ENCODE results near the gene CD164L2. TPM values are rescaled to one million over a fixed set of nuclear protein-coding genes. Genes with fewer than 3 reads are reported as not detected.
A peak's percentile ranks its signal among the peaks of the same experiment; 100 is the strongest.
"Not testable (repeated sequence)": the region's sequence is repeated elsewhere in the genome, so short reads cannot be mapped to it uniquely, and the experiment has no call there.

CD164L2 gene
- total RNA-seq, 2 experiments from 2014 or later = not detected

DNA sequence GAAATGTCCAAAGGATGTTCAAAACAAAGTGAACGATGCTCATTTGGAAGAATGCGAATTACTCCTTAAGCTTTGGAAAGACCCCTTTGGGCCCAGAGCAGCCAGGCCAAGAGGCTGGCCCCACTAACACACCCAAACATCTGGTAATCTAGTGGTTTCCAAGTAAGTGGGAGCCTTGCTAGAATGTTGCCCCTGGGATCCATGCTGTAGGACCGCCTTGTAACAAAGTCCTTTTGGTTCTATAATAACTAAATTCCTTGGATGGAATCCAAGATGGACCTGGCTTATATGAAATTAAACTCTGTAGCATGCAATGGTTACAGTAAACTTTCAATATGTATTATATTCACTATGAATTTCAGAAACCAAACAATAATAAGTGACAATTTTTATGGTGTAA is 34.6 kb upstream of the CD164L2 start:
- Mint-ChIP-seq H3K4me1 (ENCODE audit: low read depth) (peaks cover 46% of the 10 kb centered on the region), H3K9me3 (no peaks in the 10 kb centered on the region), H3K36me3 (peaks cover 44% of the 10 kb centered on the region), H3K27ac (peak overlapping the region; percentile 88), H3K27me3 (no peaks in the 10 kb centered on the region), H3K4me3 (no peak overlapping the region)
- intact Hi-C loops (cut with micrococcal nuclease) = loop anchor here (1.0 to 5.0 kb wide), 7 partner anchors 28 to 245 kb away; partner anchors contain the start of genes AHDC1 and WASF2
- no peak for DNase-seq
- POLR2A ChIA-PET = interaction anchor here (0.7 to 1.2 kb wide), 5 partner anchors 13 to 168 kb away, joined by 3 to 5 read pairs (median 3); partner anchors contain the start of gene WASF2
- CTCF ChIA-PET = interaction anchor here (0.6 to 3.9 kb wide), 9 partner anchors 23 to 315 kb away, joined by 3 to 26 read pairs (median 5); no protein-coding TSS in a partner anchor

DNA sequence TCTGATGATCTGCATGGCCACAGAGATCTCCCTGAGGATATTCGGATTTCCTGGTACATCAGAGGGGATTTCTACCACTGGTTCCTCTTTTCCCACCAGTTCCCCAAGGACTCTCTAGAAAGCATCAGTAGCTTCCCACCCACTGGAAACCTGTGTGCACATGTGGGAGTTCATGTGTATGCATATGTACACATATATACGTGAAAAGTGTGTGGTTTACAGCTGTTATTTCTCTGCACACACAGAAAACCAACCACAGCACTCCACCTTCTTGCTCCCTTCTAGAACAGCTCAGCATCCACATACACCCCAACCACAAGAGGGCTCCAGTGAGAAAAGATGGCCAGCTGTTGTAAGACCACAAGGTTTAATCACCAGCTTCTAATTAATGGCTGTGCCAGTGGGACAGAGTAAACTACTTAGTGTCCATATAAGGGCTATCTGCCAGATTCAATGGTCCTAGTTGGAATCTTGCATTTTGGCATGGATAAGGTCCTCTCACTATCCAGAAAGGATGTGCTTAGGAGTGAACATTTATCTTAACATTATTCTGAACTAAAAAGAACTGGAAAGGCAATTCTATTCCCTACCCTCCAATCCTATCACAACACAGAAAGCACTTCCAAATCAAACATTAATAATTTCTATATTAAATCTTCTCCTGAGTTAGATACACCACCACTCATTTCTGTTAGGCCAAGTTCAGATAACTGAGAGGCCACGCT is 33.4 kb upstream of the CD164L2 start:
- no peaks in the 10 kb centered on the region for H3K9me3 Mint-ChIP-seq
- ChIA-PET POLR2A (interaction anchor here (1.1 to 1.4 kb wide), 3 partner anchors 29 to 73 kb away, joined by 4 to 10 read pairs (median 6); partner anchors contain the start of gene WASF2), CTCF (interaction anchor here (0.6 to 3.9 kb wide), 34 partner anchors 11 to 246 kb away, joined by 3 to 57 read pairs (median 5); partner anchors contain the start of genes AHDC1 and WASF2)
- intact Hi-C loops (cut with micrococcal nuclease) = loop anchor here (2.0 to 5.0 kb wide), 3 partner anchors 41 to 246 kb away; partner anchors contain the start of gene AHDC1
- peaks cover 48% of the 10 kb centered on the region for H3K36me3 Mint-ChIP-seq
- H3K27me3 Mint-ChIP-seq = no peaks in the 10 kb centered on the region
- peaks cover 39% of the 10 kb centered on the region for H3K4me1 Mint-ChIP-seq (ENCODE audit: low read depth)
- DNase-seq = peak; percentile 70
- H3K4me3 Mint-ChIP-seq = no peak overlapping the region
- no peak overlapping the region for H3K27ac Mint-ChIP-seq

DNA sequence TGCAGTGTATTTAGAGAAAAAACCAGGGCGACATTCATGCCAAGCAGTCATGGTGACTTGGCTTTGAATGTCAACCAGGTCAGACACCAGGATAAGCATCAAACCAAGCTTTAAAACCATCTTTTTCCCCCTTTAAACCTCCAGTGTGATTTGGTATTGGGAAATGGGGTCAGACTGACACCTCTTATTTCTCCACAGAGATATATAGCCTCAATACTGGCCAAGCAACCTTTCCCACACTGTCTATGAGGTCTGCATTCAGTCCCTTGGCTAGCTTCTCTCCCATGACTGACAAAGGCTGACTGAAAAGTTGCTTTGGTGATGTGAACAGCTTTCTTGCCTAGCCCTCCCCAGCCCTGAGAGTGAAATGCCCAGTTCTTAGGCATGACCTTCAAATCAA is 31.0 kb upstream of the CD164L2 start:
- ChIA-PET POLR2A (no interaction called here), CTCF (interaction anchor here (0.8 to 3.0 kb wide), 7 partner anchors 24 to 249 kb away, joined by 3 to 57 read pairs (median 4); partner anchors contain the start of gene AHDC1)
- DNase-seq = no peak
- intact Hi-C loops (cut with micrococcal nuclease) = no loop called here
- Mint-ChIP-seq H3K4me3 (no peak overlapping the region), H3K36me3 (peaks cover 57% of the 10 kb centered on the region), H3K9me3 (no peaks in the 10 kb centered on the region), H3K27me3 (no peaks in the 10 kb centered on the region), H3K27ac (no peak overlapping the region), H3K4me1 (ENCODE audit: low read depth) (peaks cover 26% of the 10 kb centered on the region)

DNA sequence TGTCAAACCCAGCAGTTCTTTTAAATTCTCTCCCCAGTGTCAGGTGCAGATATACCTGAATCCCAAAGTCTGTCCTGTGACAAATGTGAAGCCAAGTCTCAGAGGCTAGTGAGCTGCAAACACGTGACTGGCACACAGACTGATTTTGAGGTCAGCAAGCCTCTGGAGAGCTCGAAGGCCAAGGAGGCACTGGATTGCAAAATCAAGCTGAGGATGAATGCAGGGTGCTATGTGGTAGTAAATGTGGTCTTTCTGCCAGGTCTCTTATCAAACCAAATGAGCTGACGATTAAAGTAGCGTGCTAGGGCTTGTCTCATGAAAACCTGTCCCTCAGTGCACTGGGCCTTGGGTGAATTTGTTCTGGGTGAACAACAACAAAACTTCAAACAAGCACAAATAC is 29.9 kb upstream of the CD164L2 start:
- H3K4me1 Mint-ChIP-seq (ENCODE audit: low read depth) = peaks cover 15% of the 10 kb centered on the region
- H3K27ac Mint-ChIP-seq = no peak overlapping the region
- no peak overlapping the region for H3K4me3 Mint-ChIP-seq
- peaks cover 55% of the 10 kb centered on the region for H3K36me3 Mint-ChIP-seq
- intact Hi-C loops (cut with micrococcal nuclease) = no loop called here
- no peaks in the 10 kb centered on the region for H3K27me3 Mint-ChIP-seq
- POLR2A ChIA-PET = no interaction called here
- H3K9me3 Mint-ChIP-seq = no peaks in the 10 kb centered on the region
- DNase-seq = no peak
- CTCF ChIA-PET = interaction anchor here (0.9 to 3.0 kb wide), 5 partner anchors 112 to 478 kb away, joined by 3 to 9 read pairs (median 4); no protein-coding TSS in a partner anchor

DNA sequence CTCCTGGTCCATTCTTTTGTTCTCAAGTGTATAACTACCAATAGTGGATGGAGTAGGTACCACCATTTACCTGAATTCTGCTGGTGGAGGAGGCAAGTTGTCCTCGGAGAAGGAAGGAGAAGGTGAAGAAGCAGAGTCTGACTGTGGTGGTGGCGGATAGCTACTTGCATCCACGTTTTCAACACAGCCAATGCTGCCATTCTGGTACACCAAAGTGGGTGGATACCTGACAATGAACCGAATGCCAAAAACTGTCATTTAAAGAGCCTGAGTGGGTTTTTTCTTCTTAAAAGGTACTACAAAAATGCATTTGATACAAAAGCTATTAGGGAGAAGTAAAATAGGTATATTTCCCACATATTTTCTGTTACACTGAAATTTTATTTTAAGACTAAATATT is 29.4 kb upstream of the CD164L2 start:
- ChIA-PET CTCF (interaction anchor here (0.9 to 3.0 kb wide), 6 partner anchors 17 to 479 kb away, joined by 3 to 9 read pairs (median 4); no protein-coding TSS in a partner anchor), POLR2A (no interaction called here)
- Mint-ChIP-seq H3K27ac (no peak overlapping the region), H3K9me3 (no peaks in the 10 kb centered on the region), H3K27me3 (no peaks in the 10 kb centered on the region), H3K4me3 (no peak overlapping the region), H3K4me1 (ENCODE audit: low read depth) (peaks cover 12% of the 10 kb centered on the region), H3K36me3 (peaks cover 56% of the 10 kb centered on the region)
- no peak for DNase-seq
- intact Hi-C loops (cut with micrococcal nuclease) = no loop called here

DNA sequence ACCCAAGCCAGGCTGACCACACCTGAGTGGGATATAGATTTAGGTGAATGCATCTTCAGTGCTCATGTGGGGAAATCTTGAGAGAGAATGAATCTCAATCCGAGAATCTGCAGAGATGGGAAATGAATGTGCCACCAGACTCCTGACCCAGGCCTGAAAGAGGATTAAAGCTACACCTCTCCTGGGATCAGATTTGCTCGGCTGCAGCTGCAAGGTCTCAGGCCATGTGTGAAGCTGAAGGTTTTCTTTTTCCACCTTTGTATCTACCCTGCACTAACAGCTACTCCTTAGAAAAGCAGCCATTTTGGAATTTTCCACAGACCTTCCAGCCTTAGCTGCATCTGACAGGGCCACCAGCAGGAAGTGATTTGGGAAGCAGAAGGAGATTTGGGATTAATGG is 27.6 kb upstream of the CD164L2 start:
- CTCF ChIA-PET = interaction anchor here (1.0 to 1.4 kb wide), 3 partner anchors 15 to 146 kb away, joined by 3 read pairs; no protein-coding TSS in a partner anchor

DNA sequence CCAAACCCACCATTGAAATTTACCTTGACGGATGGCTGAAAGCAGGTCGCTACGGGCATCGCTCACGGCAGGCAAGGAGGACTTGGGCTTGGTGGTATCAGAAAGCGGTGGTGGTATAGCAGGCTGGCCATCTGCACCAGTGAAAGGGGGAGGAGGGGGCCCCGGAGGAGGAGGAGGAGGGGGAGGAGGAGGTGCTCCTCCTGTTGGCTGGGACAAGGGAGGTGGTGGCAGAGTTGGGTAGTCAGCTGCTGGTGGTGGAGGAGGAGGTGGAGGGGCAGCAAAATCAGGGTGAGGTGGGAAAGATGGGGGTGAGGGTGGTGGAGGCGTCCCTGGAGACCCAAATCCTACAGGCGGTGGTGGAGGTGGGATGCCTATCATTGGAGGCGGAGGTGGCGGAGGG is 26.5 kb upstream of the CD164L2 start:
- peaks cover 32% of the 10 kb centered on the region for H3K36me3 Mint-ChIP-seq
- no peaks in the 10 kb centered on the region for H3K27me3 Mint-ChIP-seq
- CTCF ChIA-PET = interaction anchor here (0.7 to 1.0 kb wide), 2 partner anchors 14 to 77 kb away, joined by 3 read pairs; no protein-coding TSS in a partner anchor
- no peaks in the 10 kb centered on the region for H3K9me3 Mint-ChIP-seq
- intact Hi-C loops (cut with micrococcal nuclease) = no loop called here
- POLR2A ChIA-PET = no interaction called here
- no peak for DNase-seq
- H3K4me3 Mint-ChIP-seq = no peak overlapping the region
- H3K27ac Mint-ChIP-seq = no peak overlapping the region
- no peaks in the 10 kb centered on the region for H3K4me1 Mint-ChIP-seq (ENCODE audit: low read depth)

More for the DNA sequence above, 27.6 kb upstream of the CD164L2 start:
- H3K4me3 Mint-ChIP-seq = no peak overlapping the region
- H3K9me3 Mint-ChIP-seq = no peaks in the 10 kb centered on the region
- no peaks in the 10 kb centered on the region for H3K27me3 Mint-ChIP-seq
- POLR2A ChIA-PET = no interaction called here
- no peak for DNase-seq
- no peaks in the 10 kb centered on the region for H3K4me1 Mint-ChIP-seq (ENCODE audit: low read depth)
- H3K36me3 Mint-ChIP-seq = peaks cover 42% of the 10 kb centered on the region
- intact Hi-C loops (cut with micrococcal nuclease) = no loop called here
- peak overlapping the region; percentile 53 for H3K27ac Mint-ChIP-seq

DNA sequence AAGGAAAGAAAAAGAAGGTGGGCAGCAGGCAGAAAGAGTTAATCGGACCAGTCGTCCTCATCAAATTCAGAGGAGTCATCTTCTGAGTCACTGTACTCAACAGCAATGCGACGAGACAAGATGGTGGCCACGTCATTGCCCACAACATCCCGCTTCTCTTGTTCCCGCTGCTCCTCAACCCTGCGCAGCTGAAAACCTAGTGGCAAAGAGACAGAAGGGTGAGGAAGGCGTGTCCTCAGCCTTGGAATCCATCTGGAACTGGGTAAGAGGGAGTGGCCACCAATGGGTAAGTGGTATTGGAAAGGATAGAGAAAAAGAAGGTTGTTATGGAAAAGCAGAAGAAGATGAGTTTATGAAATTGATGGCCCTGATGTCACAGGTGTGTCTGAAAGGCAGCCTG is 25.0 kb upstream of the CD164L2 start:
- POLR2A ChIA-PET = no interaction called here
- Mint-ChIP-seq H3K4me3 (no peak overlapping the region), H3K27me3 (no peaks in the 10 kb centered on the region), H3K9me3 (no peaks in the 10 kb centered on the region), H3K27ac (no peak overlapping the region), H3K36me3 (peaks cover 24% of the 10 kb centered on the region), H3K4me1 (ENCODE audit: low read depth) (peaks cover 3% of the 10 kb centered on the region)
- no peak for DNase-seq
- CTCF ChIA-PET = no interaction called here
- intact Hi-C loops (cut with micrococcal nuclease) = no loop called here

DNA sequence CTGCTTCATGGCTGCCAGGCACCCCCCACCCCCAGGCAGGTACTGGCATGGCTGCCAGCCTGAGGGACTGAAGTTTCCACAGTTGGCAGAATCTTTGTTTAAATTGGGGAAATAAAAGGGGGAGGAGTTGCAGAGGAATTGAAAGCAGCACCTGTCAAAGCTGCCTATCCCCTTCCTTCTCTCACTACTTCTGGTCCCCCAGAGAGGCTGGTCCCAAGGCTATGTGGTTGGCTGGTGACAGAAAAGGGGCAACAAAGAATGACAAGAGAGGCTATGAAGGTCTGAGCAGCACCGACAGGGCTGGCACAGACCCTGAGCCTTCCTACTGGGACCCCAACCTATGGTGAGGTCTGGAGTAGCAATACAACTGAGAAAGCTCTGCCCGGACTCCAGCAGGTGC is 23.7 kb upstream of the CD164L2 start:
- H3K27ac Mint-ChIP-seq = peak overlapping the region; percentile 46
- H3K36me3 Mint-ChIP-seq = peaks cover 17% of the 10 kb centered on the region
- not testable (repeated sequence) for H3K27me3 Mint-ChIP-seq

DNA sequence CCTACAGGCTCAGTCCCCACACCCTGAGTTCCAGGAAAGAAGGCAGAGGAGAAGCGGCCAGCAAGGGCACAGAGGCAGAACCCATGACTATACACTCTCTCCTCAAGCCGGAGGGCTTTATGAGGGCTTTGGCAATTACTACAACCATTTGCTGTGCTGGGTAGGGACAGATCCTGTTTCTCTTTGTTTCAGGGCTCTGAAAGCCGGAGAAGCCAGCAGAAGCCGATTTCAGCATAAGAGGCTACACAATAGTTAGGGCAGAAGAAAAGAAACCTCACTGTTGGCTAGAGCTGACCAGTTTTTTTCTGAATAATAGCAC is 23.2 kb upstream of the CD164L2 start:
- Mint-ChIP-seq H3K27ac (no peak overlapping the region), H3K36me3 (peaks cover 16% of the 10 kb centered on the region), H3K4me1 (ENCODE audit: low read depth) (peaks cover 7% of the 10 kb centered on the region), H3K27me3 (no peaks in the 10 kb centered on the region), H3K9me3 (no peaks in the 10 kb centered on the region), H3K4me3 (no peak overlapping the region)
- intact Hi-C loops (cut with micrococcal nuclease) = no loop called here
- ChIA-PET POLR2A (no interaction called here), CTCF (interaction anchor here (1.5 kb wide), 1 partner anchor 106 kb away, joined by 3 read pairs; no protein-coding TSS in a partner anchor)
- DNase-seq = no peak

More for the DNA sequence above, 23.7 kb upstream of the CD164L2 start:
- H3K4me1 Mint-ChIP-seq (ENCODE audit: low read depth); H3K4me3 Mint-ChIP-seq; intact Hi-C loops (cut with micrococcal nuclease); H3K9me3 Mint-ChIP-seq; DNase-seq; POLR2A ChIA-PET: not testable (repeated sequence)
- CTCF ChIA-PET = interaction anchor here (1.5 kb wide), 1 partner anchor 106 kb away, joined by 3 read pairs; no protein-coding TSS in a partner anchor

DNA sequence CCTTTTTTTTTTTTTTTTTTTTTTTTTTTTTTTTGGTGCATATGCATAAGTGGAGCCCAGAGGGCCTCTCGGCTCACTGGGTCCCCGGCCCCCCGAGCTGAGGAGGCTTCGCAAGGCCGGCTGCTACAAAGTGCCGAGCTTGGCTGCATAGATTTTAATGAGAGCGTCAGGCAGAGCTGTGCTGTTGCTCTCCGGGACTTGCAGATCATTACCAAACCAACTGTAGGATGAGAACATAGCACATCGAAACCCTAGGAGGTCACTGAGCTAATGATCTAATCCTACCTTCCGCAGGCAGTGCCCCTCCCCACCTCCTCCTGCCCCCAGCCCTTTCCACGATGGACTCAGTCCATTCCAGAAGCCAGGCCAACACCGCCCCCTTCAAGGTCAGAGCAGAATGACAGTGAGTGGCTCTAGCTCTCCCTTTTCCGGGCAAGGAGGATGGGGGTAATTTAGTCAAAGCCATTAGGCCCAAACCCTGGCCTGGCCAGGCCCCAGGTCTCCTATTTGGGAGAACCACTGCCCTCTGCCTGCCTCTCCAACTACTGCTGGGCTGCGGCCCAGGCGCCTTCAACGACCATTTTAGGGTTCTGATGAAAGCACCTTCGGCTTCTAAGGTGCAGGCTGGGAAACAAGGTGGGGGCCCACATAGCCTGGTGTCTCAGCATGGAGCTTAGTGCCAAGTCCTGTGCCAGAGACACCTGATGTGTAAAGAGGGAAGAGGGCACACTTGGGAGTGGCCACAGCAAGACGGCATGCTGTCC is 22.6 kb upstream of the CD164L2 start:
- intact Hi-C loops (cut with micrococcal nuclease); H3K27me3 Mint-ChIP-seq; H3K9me3 Mint-ChIP-seq; DNase-seq; H3K27ac Mint-ChIP-seq; H3K4me3 Mint-ChIP-seq; H3K4me1 Mint-ChIP-seq (ENCODE audit: low read depth); POLR2A ChIA-PET: not testable (repeated sequence)
- H3K36me3 Mint-ChIP-seq = peaks cover 10% of the 10 kb centered on the region
- CTCF ChIA-PET = interaction anchor here (0.7 to 1.5 kb wide), 4 partner anchors 10 to 201 kb away, joined by 3 to 4 read pairs (median 3); no protein-coding TSS in a partner anchor

DNA sequence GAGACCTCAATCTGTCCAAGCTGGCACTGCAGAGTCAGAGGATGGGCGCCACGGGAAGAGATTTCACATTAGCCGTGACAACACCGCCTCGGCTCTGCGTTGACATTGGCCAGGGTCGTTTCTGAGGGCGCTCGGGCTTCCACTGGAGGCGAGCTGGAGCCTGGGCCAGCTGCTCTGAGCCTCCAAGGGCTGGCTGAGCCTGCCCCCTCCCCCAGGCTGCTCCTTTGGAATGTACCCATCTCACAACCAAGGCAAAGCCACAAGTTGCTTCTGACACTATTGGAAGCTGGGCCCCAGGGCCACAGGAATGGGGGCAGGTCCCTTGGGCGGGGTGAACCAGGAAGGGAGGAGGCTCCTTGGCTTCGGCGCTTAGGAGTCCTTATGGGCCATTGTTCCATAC is 21.9 kb upstream of the CD164L2 start:
- intact Hi-C loops (cut with micrococcal nuclease) = no loop called here
- Mint-ChIP-seq H3K36me3 (peaks cover 8% of the 10 kb centered on the region), H3K27me3 (no peaks in the 10 kb centered on the region), H3K4me1 (ENCODE audit: low read depth) (peaks cover 7% of the 10 kb centered on the region), H3K4me3 (no peak overlapping the region), H3K27ac (no peak overlapping the region), H3K9me3 (no peaks in the 10 kb centered on the region)
- CTCF ChIA-PET = interaction anchor here (0.7 to 1.2 kb wide), 3 partner anchors 9 to 202 kb away, joined by 3 to 4 read pairs (median 3); no protein-coding TSS in a partner anchor
- POLR2A ChIA-PET = no interaction called here
- no peak for DNase-seq
